Measurements from ENCODE around the gene IL17D. TPM values are rescaled to one million over a fixed set of nuclear protein-coding genes. Genes with fewer than 3 reads are reported as not detected.

The IL17D gene
- total and polyA plus RNA-seq, 2 donors (not counting 1 experiment from before 2014, with no cell fraction given): 0.09 TPM; not detected in 1

DNA sequence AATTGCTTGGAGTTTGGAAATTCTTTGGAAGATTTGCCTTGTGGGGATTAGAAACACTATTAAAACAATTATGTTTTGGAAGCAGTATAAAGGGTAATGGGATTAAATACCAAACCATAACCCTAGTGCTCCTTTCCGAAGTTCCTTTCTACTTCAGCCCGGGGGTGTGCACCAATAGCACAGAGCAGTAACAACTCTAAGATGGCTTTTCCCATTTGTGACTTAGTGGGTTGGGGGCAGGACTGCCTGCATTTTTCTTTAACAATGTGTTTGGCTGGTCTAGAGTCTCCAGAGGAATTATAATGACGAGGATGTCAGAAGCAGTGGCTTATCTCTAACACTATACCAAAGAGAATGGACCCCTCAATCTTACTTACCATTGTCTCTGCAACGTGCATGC lies 11.9 kb upstream of the IL17D start:
- Mint-ChIP-seq H3K4me1 (no peaks in the 10 kb centered on the region), H3K27me3 (peaks cover 6% of the 10 kb centered on the region), H3K9me3 (ENCODE audit: insufficient read depth) (no peaks in the 10 kb centered on the region), H3K27ac (no peak overlapping the region), H3K4me3 (no peak overlapping the region)
- Histone ChIP-seq H3K79me2 (ENCODE audit: control insufficient read depth, insufficient read depth, low read length) (no peaks in the 10 kb centered on the region), H2AFZ (ENCODE audit: insufficient read depth, low read depth, low read length, poor library complexity, severe bottlenecking) (no peak overlapping the region), H3K9me3 (ENCODE audit: control extremely low read depth in 1 of 3, control insufficient read depth in 2 of 3, insufficient read depth in 1 of 3, low read length in 2 of 3) (no peaks in the 10 kb centered on the region), H3K4me2 (replicated peaks; ENCODE audit: low read depth, low read length, poor library complexity, severe bottlenecking) (no peak overlapping the region), H3K9ac (ENCODE audit: low read length) (no peak overlapping the region), H3K4me1 (ENCODE audit: control insufficient read depth in 2 of 2, insufficient read depth in 2 of 2, low read length in 2 of 2) (no peaks in the 10 kb centered on the region), H3K27me3 (replicated peaks in 1 of 4; ENCODE audit: control extremely low read depth in 1 of 4, control insufficient read depth in 3 of 4, insufficient read depth in 4 of 4, low read length in 3 of 4) (peaks cover 0 to 5% (median 0%) of the 10 kb centered on the region in 4 experiments), H4K20me1 (ENCODE audit: control insufficient read depth, insufficient read depth, low read length, poor library complexity, severe bottlenecking) (no peaks in the 10 kb centered on the region), H3K36me3 (replicated peaks in 1 of 2; ENCODE audit: control extremely low read depth in 1 of 2, control insufficient read depth in 1 of 2, extremely low read depth in 1 of 2, insufficient read depth in 2 of 2, low read length in 1 of 2) (peaks cover 1 to 3% of the 10 kb centered on the region in 2 experiments), H3K4me3 (ENCODE audit: control extremely low read depth in 1 of 5, extremely low read depth in 1 of 5, insufficient read depth in 1 of 5, low read depth in 2 of 5, low read length in 4 of 5) (no peak overlapping the region), H3K27ac (ENCODE audit: low read length in 2 of 2) (no peak overlapping the region)
- ChIA-PET POLR2A (no interaction called here), CTCF (no interaction called here)
- TF ChIP-seq, protein P1, sequence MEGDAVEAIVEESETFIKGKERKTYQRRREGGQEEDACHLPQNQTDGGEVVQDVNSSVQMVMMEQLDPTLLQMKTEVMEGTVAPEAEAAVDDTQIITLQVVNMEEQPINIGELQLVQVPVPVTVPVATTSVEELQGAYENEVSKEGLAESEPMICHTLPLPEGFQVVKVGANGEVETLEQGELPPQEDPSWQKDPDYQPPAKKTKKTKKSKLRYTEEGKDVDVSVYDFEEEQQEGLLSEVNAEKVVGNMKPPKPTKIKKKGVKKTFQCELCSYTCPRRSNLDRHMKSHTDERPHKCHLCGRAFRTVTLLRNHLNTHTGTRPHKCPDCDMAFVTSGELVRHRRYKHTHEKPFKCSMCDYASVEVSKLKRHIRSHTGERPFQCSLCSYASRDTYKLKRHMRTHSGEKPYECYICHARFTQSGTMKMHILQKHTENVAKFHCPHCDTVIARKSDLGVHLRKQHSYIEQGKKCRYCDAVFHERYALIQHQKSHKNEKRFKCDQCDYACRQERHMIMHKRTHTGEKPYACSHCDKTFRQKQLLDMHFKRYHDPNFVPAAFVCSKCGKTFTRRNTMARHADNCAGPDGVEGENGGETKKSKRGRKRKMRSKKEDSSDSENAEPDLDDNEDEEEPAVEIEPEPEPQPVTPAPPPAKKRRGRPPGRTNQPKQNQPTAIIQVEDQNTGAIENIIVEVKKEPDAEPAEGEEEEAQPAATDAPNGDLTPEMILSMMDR (IDR thresholded peaks at IDR 0.05): no peak
- no peak for TF ChIP-seq EZH2 (IDR thresholded peaks at IDR 0.05; ENCODE audit: borderline replicate concordance, insufficient read depth, low read depth, low read length, poor library complexity, severe bottlenecking)
- no CpG with 5 or more reads among the region's 4 CpGs for WGBS (ENCODE audit: insufficient coverage)
- no peak for DNase-seq
- no peak for ATAC-seq (ENCODE audit: low read depth)
- intact Hi-C loops (cut with micrococcal nuclease): no loop called here

DNA sequence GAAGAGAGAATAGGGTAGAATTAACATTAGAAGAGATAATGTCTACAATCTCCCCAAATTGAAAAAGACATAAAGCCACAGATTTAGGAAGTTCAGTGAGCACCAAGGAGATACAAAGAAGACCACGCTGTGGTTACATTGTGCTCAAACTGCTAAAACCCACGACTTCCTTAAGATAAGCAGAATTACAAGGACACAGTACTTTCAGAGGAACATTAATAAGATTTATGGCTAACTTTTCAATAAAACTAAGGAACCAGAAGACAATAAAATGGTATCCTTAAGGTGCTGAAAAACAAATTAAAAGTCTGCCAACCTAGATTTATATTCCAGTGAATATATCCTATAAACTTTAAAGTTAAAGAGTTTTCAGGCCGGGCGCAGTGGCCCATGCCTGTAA lies 7.4 kb upstream of the IL17D start:
- CTCF ChIA-PET: no interaction called here

More for the DNA sequence above, 7.4 kb upstream of the IL17D start:
- Histone ChIP-seq H2AFZ (ENCODE audit: insufficient read depth, low read depth, low read length, poor library complexity, severe bottlenecking) (no peak overlapping the region), H3K36me3 (replicated peaks in 1 of 2; ENCODE audit: control extremely low read depth in 1 of 2, control insufficient read depth in 1 of 2, extremely low read depth in 1 of 2, insufficient read depth in 2 of 2, low read length in 1 of 2) (no peaks in the 10 kb centered on the region), H3K4me3 (ENCODE audit: control extremely low read depth in 1 of 5, extremely low read depth in 1 of 5, insufficient read depth in 1 of 5, low read depth in 2 of 5, low read length in 4 of 5) (no peak overlapping the region), H3K27ac (ENCODE audit: low read length in 2 of 2) (no peak overlapping the region), H3K4me2 (replicated peaks; ENCODE audit: low read depth, low read length, poor library complexity, severe bottlenecking) (no peak overlapping the region), H3K9me3 (ENCODE audit: control extremely low read depth in 1 of 3, control insufficient read depth in 2 of 3, insufficient read depth in 1 of 3, low read length in 2 of 3) (no peaks in the 10 kb centered on the region), H3K4me1 (ENCODE audit: control insufficient read depth in 2 of 2, insufficient read depth in 2 of 2, low read length in 2 of 2) (no peaks in the 10 kb centered on the region), H3K9ac (ENCODE audit: low read length) (no peak overlapping the region), H3K27me3 (replicated peaks in 1 of 4; ENCODE audit: control extremely low read depth in 1 of 4, control insufficient read depth in 3 of 4, insufficient read depth in 4 of 4, low read length in 3 of 4) (peaks cover 0 to 28% (median 11%) of the 10 kb centered on the region in 4 experiments), H3K79me2 (ENCODE audit: control insufficient read depth, insufficient read depth, low read length) (no peaks in the 10 kb centered on the region), H4K20me1 (ENCODE audit: control insufficient read depth, insufficient read depth, low read length, poor library complexity, severe bottlenecking) (no peaks in the 10 kb centered on the region)
- DNase-seq: no peak
- intact Hi-C loops (cut with micrococcal nuclease): no loop called here
- no CpG with 5 or more reads among the region's 4 CpGs for WGBS (ENCODE audit: insufficient coverage)
- no peak for ATAC-seq (ENCODE audit: low read depth)
- POLR2A ChIA-PET: no interaction called here
- Mint-ChIP-seq H3K27me3 (peaks cover 35% of the 10 kb centered on the region), H3K4me3 (no peak overlapping the region), H3K27ac (no peak overlapping the region), H3K9me3 (ENCODE audit: insufficient read depth) (no peaks in the 10 kb centered on the region), H3K4me1 (no peaks in the 10 kb centered on the region)
- TF ChIP-seq, protein P1 (IDR thresholded peaks at IDR 0.05): no peak
- TF ChIP-seq EZH2 (IDR thresholded peaks at IDR 0.05; ENCODE audit: borderline replicate concordance, insufficient read depth, low read depth, low read length, poor library complexity, severe bottlenecking): no peak
